ENCODE results near the gene BICDL1.

BICDL1 gene

DNA sequence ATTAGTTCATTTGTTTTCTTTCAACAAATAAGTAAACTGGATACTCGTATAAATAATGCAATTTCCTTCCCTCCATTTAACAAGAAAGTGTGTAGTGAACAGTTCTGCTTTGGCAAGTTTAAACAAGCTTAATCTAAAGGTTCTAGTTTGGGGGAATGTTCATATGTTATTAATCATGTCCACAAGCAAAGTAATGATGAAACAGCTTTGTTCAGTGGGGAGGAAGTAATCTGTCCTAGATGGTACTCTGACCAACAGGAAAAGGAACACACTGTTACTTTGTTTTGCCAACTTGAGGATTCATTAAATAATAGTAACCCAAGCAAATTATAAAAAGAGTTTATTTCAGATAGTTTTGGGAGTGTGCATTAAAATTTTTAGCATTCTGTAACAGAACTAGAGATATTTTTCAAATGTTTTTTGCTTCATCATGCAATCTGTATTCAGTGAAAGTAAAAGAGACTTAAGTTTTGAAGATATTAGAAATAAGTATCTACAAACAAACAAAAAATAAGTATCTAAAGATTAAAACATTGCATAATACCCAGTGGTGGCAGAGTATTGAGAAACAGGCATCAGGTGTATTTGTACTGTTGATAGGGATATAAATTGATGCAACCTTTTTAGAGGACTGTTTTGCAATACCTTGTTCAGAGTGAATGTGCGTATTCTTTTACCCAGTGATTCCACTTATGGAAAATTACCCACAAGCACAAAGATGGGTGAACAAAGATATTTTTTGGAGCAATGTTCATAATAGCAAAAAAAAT, 66.4 kb downstream of the BICDL1 start:
- no peak for DNase-seq

DNA sequence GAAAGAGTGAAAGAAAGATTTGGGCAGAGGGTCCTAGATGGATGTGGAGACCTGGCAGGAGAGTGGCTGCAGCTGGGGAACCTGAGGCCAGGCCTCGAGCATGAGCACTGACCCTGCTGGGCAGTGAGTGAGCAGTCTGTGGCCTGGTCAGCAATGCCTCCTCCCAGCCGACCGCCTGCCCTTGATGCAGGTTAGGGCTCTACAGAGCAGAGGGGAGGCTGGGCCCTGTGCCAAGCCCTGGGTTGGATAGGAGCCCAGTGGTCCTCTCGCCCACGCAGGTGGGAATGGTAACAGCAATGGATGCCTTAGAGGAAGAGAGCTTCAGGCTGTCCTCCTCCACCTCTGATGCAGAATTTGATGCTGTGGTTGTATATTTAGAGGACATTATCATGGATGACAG, 67.7 kb downstream of the BICDL1 start:
- no peak for DNase-seq

DNA sequence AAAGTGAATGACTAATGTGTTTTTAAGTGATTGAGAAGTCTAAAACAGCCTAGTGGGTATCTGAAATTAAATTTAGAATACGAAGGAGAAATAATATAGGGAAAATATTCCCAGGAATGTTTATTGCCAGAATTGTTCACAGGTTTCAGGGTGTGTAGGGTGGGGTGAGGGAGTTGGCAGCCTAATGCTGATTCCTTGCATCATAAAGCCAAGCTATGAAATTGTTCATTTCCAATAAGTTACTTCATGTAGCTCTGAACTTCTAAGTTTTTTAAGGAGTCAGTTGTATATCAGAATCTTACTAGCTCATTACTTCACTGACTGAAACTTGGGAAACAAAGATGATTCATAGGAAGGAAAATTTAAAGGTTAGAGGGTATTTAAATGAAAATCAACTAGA, 71.2 kb downstream of the BICDL1 start:
- no peak for DNase-seq

DNA sequence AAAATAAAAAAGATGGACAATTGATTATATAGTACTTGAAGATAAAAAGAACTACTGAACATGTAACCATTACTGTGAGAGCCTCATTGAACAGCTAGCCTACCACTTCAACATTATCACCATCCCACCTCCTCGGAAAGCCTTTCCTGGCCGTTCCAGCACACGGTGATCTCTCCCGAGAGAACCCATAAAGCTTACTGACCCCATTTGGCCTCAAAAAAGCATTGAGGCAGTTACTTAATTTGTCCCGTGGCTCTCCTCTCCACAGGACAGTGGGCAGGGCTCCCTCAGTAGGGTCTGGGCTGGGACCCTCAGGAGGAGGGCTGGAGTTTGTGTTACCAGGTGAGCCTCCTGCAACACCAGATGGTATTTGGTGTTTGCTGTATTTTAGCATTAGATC, 71.7 kb downstream of the BICDL1 start:
- DNase-seq: no peak

DNA sequence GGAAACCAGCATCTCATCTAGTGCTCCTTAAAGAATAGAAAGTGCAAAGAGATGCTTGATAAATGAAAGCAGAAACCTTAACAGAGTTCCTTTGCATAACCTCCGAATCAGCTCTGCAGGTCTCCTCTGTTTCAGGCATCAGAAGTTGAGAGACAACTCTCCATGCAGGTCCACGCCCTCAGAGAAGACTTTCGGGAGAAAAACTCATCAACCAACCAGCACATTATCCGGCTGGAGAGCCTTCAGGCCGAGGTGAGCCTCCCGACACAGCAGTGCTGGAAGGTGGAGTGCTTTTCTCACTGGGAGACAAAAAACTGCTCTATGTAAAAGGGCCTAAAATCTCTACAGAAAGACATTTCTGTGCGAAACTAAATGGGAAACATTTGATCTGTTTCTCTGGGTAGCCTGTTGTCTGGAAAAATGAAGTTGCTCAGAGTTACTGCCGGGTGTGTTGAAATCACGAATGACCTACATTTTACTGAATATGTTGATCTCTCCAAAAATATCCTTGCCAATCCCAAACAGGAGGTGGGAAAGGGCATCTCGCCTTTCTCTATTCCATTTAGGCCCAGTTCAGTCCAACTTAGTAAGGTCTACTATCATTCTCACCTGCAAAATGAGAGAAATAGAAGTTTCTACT, 72.7 kb downstream of the BICDL1 start:
- no peak for DNase-seq

DNA sequence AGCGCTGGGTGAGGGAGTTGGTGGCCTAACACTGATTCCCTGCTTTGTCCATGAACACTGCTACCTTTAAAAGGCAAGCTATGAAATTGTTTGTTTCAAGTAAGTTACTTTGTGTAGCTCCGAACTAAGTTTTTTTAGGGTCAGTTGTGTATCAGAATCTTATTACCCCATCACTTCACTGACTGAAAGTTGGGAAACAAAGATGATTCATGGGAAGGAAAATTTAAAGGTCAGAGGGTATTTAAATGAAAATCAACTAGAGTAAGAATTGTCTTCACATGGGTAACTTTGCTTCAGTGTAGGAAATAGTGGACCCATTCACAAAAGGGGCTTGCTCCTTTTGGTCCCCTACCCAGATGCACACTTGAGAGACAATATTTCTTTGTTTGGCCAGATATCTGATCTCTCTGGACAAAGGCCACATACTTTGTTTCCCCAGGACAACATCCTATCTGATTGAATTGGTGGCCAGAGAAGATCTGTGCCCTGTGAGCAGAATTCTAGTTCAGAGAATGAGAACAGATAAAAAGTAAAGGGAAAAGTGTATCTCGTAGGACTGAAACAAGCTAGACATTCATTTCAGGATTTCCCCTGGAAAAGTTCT, 74.0 kb downstream of the BICDL1 start:
- DNase-seq: no peak

DNA sequence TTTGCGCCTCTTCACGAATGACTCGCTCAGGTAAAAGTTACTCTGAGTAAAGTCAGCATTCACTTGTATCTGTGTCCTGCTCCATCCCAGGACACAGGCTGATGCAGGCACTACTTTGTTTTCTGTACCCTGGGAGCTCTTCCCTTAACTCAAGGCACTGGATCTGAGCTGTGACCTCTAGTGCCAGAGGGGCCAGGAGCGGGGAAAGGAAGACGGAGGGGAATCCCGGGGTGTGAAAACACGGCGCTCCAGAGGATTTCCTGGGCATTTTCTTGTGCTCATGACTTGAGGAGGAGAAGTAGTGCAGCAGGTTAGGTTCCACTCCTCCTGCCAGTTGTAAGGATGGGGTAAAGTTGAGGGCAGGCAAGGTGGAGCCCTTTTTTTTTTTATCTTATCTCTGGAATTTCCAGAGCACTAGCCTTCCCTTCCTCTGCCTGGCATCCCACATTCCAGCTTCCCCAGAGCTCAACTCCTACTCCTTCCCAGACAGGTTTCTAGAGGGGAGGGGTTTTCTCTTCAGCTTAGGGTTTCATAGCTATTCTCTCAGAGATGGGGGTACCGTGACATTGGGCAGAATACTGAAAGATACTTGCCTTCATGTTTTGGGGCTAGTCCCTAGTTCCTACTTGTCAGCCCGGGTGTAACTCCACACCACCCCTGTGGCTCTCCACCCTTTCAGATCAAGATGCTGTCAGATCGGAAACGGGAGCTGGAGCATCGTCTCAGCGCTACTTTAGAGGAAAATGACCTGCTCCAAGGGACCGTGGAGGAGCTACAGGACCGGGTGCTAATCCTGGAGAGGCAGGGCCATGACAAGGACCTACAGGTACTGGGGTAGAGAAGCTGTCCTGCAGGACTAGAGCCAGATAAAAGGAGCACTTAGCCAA, 75.3 kb downstream of the BICDL1 start:
- DNase-seq: no peak

DNA sequence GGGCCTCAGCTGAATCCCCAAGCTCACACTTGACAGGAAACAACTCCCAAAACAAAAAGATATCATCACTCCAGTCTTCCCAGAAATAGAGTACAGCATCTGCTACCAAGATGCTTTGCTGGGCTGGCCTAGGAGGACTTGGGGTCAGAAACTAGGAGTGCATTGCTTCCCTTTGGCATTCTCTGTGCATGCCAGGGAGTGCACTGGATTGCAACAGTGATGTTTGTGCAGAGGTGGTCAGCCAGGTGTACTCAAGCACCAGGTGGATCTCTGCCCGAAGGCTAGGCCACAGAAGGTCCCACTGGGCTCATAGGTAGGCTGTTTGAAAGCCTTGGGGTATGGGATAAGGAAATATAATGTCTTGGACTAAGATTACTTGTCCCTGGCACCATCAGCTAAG, 76.4 kb downstream of the BICDL1 start:
- no peak for DNase-seq

DNA sequence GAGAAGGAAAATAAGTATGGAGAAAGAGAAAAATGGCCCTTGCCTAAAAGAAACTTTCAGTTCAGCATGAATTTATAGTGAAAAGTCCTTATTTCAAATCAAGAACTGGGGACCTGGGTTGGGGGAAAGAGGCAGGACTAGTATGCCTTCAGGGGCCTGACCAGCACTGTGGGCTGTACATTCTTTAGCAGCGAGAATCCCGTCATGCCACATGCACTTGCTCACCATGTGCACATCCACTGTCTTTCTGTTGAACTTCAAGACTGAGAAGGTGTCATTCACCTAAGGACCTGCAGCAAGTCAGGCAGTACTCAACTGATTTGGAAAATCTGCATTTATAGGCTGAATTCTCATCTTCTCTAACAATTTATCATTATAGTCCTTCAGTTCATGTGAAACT, 77.3 kb downstream of the BICDL1 start:
- no peak for DNase-seq

DNA sequence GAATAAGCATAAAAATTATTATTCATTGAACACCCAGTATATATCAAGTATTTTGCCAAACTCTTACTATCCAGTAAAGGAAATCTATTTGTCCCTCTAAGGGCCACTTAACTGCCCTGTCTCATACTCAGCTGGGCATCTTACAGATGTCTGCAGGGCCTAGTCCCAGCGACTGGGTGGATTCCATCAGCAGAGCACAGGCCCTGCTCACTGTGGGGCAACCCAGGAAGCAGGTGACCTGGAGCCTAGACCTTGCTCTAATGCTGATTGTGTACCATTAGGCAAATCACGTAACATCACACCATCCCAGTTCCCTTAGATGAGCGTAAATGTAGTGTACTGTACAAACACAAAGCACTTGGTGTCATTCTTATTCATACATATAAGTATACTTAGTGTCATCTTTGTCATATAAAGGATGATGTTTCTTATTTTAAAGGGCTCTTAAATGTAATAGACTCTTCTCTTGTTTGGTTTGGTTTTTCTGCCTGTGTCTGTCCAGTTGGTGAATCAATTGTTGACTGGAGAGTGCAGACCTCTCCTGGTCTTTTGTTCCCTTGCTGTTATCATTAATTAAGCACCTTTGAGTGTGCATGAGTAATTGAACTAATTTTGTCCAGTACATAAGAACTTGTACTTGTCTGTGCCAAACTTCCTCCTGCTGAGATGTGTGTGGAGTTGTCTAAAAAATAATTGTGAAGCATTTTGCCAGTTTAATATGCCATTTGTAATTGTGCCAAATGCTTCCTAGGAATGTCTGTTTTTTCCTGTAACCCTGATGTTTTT, 78.2 kb downstream of the BICDL1 start:
- DNase-seq: no peak

DNA sequence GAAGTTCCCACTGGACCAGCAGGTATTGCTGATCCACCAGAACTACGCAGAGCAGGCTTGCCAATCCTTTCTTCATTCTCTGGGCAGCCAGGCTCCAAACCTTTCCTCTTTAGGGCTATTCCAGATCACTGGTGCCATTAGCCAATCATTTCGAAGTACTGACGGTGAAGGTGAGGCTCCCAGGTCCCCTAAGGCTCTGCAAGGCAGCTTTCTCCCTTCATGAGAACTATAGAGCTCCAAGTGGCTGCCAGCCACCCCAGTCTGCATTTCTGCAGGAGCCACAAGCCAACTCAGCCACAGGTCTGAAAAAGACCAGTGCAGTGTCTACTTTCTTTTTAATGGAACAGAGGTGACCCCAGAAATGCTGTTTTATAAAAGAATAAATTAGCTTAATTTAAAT, 78.9 kb downstream of the BICDL1 start:
- no peak for DNase-seq

DNA sequence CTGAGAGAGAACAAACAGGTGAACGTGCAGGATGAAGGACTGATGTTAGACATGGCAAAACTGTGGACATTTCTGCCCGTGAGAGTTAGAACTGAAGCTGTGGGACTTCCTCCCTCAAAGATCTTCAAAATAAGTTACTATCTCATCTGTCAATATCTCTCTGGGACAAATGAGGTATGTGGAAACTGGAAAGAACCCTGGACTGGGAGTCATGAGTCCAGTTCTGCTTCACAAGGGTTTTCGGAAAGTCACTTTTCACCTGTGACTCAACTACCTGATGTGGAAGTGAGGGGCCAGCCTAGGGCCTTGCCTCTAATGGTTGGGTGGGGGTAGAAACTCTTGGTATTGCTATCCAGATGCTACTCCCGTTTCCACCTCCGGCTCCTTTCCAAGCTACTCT, 80.2 kb downstream of the BICDL1 start:
- no peak for DNase-seq

DNA sequence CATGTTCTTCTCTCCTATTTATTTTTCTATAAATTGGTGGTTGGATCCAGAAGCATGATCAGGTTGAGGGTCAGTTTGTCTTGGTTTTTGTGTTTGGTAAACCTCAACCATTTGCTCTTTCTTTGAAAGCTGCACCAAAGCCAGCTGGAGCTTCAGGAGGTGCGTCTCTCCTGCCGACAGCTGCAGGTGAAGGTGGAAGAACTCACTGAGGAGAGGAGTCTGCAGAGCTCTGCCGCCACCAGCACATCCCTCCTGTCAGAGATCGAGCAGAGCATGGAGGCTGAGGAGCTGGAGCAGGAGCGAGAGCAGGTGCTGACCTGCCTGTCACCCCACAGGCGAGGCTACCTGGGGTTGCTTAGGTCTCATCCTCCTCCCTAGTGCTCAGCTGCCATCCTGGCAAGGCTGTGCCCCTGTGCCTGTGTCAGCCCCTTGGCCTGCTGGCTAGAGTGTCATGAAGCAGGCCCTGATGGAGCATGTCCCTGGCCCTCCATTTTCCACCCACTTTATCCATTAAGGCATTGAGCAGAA, 82.5 kb downstream of the BICDL1 start:
- DNase-seq: no peak

DNA sequence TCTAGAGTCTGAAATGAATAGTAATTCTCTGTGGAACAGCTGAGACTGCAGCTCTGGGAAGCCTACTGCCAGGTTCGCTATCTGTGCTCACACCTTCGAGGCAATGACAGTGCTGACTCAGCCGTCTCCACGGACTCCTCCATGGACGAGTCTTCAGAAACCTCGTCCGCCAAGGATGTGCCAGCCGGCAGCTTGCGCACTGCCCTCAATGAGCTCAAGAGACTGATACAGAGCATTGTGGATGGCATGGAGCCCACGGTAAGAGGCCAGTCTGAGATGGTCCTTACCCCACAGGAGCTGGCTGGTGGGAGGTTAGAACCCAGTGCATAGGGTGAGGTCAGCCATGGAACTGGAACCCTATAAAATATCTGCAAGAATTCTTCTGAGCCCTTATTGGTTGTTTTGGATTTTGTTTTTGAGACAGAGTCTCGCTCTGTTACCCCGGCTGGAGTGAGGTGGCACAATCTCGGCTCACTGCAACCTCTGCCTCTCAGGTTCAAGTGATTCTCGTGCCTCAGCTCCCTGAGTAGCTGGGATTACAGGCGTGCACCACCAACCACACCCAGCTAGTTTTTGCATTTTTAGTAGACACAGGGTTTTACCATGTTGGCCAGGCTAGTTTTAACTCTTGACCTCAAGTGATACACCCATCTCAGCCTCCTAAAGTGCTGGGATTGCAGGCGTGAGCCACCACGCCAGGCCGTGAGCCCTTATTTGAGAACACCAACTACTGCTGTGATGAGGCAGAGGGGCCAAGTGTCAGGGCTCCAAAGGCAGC, 83.6 kb downstream of the BICDL1 start:
- DNase-seq: no peak

DNA sequence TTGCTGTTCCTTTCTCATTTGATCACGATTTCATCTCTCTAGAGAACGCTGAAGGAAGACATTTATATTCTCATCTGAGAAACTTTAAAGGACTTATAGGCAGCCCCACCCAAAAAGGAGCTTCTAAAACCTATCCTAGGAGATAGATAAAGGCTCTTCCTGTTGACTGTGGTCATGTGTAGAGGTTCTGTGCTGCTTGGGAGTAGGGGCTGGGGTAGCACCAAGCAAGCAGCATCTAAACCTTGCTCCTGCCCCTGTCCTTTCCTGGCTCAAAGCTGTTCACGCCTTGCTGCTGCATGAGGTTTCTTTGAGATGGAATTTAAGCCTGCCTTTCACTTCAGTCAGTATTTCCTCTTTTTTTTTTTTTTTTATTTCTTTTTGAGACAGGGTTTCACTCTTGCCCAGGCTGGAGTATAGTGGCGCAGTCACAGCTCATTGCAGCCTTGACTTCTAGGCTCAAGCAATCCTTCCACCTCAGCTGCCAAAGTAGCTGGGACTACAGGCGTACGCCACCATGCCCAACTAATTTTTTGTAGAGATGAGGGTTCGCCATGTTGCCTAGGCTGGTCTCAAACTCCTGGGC, 86.1 kb downstream of the BICDL1 start:
- peak in 1 of 2 donors; percentile 35 for DNase-seq

DNA sequence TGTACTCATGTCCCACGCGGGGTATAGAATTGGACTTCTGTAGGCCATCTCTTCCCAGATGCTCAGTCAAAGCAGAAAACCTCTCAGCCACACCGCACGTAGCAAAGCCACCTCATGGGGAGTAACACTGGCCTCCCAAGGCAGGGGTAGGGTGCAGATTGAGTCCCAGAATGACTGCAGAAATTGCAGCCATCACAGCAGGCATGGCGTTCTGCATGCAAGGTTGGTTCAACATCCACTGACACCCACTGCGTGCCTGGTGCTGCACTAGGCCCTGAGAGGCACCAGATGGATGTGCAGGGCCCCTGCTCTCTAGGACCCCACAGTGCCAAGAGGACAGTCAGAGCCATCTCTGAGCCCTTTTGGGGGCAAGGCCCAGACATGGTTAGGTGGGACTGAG, 87.6 kb downstream of the BICDL1 start:
- no peak for DNase-seq

DNA sequence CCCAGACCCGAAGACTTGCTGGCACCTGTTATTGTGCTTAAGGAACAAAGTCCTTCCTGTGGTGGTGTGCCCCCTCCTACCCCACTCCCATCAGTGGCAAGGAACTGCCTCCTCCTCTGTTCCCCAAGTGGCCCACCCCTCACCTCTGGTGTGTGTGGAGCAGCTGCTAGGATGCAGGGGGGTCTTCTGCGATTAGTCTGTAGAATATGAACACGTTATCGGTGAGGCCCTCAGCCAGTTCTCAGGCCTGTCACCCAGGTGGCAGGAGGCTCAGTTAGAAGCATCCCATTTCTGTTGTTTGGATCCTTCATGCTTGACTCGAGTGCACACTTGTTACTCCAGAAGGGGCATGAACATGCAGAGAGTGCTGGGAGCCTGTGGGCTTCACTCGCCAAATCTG, 88.2 kb downstream of the BICDL1 start:
- no peak for DNase-seq

DNA sequence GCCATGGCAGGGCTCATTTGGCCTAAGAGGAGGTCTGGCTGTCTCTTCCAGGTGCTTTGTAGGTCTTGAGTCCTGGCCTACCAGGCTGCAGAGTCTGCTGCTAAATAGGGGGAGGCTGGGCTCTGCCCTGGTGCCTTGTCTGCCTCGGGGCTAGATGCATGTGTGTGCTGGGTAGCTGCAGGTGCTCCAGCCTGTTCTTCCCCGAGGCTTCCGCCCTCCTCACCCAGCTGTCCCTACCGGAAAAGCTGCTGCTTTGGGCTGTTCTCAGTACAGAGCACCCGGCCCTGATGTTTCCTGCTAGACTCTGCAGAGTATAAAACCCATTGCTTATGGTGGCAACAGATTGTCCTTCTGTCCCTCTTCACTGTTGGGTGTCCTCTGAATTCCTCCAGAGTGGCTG, 89.8 kb downstream of the BICDL1 start:
- DNase-seq: peak in 1 of 2 donors; percentile 76

DNA sequence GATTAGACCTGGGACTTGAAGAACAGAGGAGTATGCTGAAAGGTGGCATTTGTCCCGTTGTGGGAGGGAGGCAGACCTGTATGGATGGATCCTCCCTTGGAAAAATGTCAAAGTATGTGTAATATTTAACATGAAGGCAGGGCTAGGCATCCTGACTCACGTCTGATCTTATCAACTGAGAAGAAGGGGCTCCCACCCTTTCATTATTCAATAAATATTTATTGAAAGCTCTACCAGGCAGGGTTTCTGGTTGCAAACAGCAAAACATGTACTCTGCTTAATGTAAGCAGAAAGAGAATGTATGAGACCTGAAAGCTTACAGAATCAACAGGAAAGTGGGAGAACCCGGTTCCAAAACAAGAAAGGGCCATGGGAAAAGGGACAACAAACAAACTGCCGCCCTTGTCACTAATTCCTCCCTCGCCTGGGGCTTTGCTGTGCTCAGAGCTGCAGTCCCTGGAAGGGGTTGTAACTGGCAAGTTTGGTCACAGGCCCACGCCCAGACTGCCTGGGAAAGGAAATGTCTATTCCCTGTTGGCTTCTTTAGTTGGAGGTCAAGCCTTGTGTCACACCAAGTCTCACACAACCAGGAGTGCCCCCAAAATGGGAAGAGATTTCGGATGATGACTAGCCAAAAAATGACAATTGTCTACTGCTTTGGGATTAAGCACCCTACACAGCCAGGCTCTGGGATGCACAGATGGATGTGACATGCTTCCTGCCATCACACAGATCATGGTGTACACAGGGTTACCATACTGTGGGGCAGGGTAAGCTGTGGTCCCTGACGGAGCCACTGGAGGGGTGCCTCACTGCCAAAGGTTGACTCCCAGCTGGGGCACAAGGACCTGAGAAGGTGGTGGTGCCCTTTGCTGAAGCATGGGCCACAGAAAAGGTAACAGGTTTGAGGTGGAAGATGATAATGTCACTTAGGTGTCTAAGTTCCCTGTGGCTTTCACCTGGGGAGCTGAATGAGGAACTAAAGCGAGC, 90.7 kb downstream of the BICDL1 start:
- DNase-seq: no peak

DNA sequence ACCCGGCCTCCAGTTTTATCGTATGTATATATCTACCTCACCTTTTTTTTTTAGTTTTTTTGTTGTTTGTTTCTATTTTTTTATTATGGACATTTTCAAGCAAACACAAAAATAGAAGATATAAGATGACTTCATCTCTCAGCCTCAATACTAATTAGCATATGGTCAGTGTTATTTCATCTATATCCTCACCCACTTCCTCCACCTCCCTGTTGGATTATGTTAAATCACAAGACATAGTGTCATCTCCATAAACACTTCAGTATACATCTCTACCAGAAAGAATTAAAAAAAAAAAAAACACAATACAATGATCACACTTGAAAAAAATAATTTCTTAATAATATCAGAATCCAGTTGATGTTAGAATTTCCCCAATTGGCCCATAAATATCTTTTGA, 92.6 kb downstream of the BICDL1 start:
- DNase-seq: no peak
